T-helper 1 cell treated with Interleukin-12 subunit alpha and Interleukin-12 subunit beta and Interleukin-4 antibody, amounts not matched to agents 30 μg/mL and 1 μg/mL, for 36 hours (primary cell): ENCODE data around the gene WWC2.

Experiments
- H3K27ac Mint-ChIP-seq: one replicate; pipeline ENCODE4 v1.8.0; 2021; ENCODE audit warnings: mild to moderate bottlenecking, mixed read lengths
- H3K27me3 Mint-ChIP-seq: one replicate; pipeline ENCODE4 v1.8.0; 2021; ENCODE audit warnings: low read depth, mixed read lengths
- H3K36me3 Mint-ChIP-seq: one replicate; pipeline ENCODE4 v1.8.0; 2021; ENCODE audit warnings: low read depth, mixed read lengths
- H3K4me1 Mint-ChIP-seq: one replicate; pipeline ENCODE4 v1.8.0; 2021; ENCODE audit warnings: low read depth, mixed read lengths
- H3K4me3 Mint-ChIP-seq: one replicate; pipeline ENCODE4 v1.8.0; 2021; ENCODE audit warnings: mild to moderate bottlenecking, moderate library complexity, mixed read lengths
- H3K9me3 Mint-ChIP-seq: one replicate; pipeline ENCODE4 v1.8.0; 2021; ENCODE audit warnings: mixed read lengths

The WWC2 gene

GRCh38 chr4:183095199-183095512 is 3.9 kb upstream of the WWC2 start:
- H3K4me1 Mint-ChIP-seq, result no peaks in the 10 kb centered on the region
- H3K9me3 Mint-ChIP-seq, result no peaks in the 10 kb centered on the region
- H3K4me3 Mint-ChIP-seq, result no peak overlapping the region
- no peak overlapping the region for H3K27ac Mint-ChIP-seq
- H3K27me3 Mint-ChIP-seq, result peaks cover 45% of the 10 kb centered on the region
- H3K36me3 Mint-ChIP-seq, result no peaks in the 10 kb centered on the region

- no peak overlapping the region for H3K4me3 Mint-ChIP-seq
- H3K27me3 Mint-ChIP-seq, result peaks cover 55% of the 10 kb centered on the region
- no peaks in the 10 kb centered on the region for H3K9me3 Mint-ChIP-seq
- H3K27ac Mint-ChIP-seq, result no peak overlapping the region
- no peaks in the 10 kb centered on the region for H3K36me3 Mint-ChIP-seq
- H3K4me1 Mint-ChIP-seq, result no peaks in the 10 kb centered on the region
These were observed 2.6 kb upstream of the WWC2 start for GRCh38 chr4:183096276-183096965.

GRCh38 chr4:183097231-183098018 is 1.6 kb upstream of the WWC2 start:
- Mint-ChIP-seq H3K27ac (no peak overlapping the region), H3K27me3 (peaks cover 60% of the 10 kb centered on the region), H3K36me3 (no peaks in the 10 kb centered on the region), H3K4me1 (no peaks in the 10 kb centered on the region), H3K9me3 (no peaks in the 10 kb centered on the region), H3K4me3 (peak overlapping the region; percentile 21)

- H3K27me3 Mint-ChIP-seq, result peaks cover 65% of the 10 kb centered on the region
- H3K4me1 Mint-ChIP-seq, result no peaks in the 10 kb centered on the region
- H3K36me3 Mint-ChIP-seq, result no peaks in the 10 kb centered on the region
- peak overlapping the region; percentile 37 for H3K4me3 Mint-ChIP-seq
- H3K27ac Mint-ChIP-seq, result no peak overlapping the region
- H3K9me3 Mint-ChIP-seq, result no peaks in the 10 kb centered on the region
These were observed 886 bp upstream of the WWC2 start for GRCh38 chr4:183098019-183098722.

- Mint-ChIP-seq H3K36me3 (no peaks in the 10 kb centered on the region), H3K27me3 (peaks cover 64% of the 10 kb centered on the region), H3K9me3 (no peaks in the 10 kb centered on the region), H3K4me1 (no peaks in the 10 kb centered on the region), H3K27ac (no peak overlapping the region), H3K4me3 (no peak overlapping the region)
These were observed 660 bp downstream of the WWC2 start for GRCh38 chr4:183099537-183100297.

- Mint-ChIP-seq H3K9me3 (no peaks in the 10 kb centered on the region), H3K27ac (no peak overlapping the region), H3K4me1 (no peaks in the 10 kb centered on the region), H3K36me3 (no peaks in the 10 kb centered on the region), H3K27me3 (peaks cover 58% of the 10 kb centered on the region), H3K4me3 (no peak overlapping the region)
These were observed 1.2 kb downstream of the WWC2 start for GRCh38 chr4:183100298-183100599.

GRCh38 chr4:183100827-183101226 is 1.8 kb downstream of the WWC2 start:
- H3K4me3 Mint-ChIP-seq, result no peak overlapping the region
- no peak overlapping the region for H3K27ac Mint-ChIP-seq
- H3K4me1 Mint-ChIP-seq, result no peaks in the 10 kb centered on the region
- H3K9me3 Mint-ChIP-seq, result no peaks in the 10 kb centered on the region
- H3K27me3 Mint-ChIP-seq, result peaks cover 54% of the 10 kb centered on the region
- H3K36me3 Mint-ChIP-seq, result no peaks in the 10 kb centered on the region

GRCh38 chr4:183101956-183102480 is 3.0 kb downstream of the WWC2 start:
- H3K9me3 Mint-ChIP-seq, result no peaks in the 10 kb centered on the region
- H3K36me3 Mint-ChIP-seq, result no peaks in the 10 kb centered on the region
- peaks cover 42% of the 10 kb centered on the region for H3K27me3 Mint-ChIP-seq
- H3K4me1 Mint-ChIP-seq, result no peaks in the 10 kb centered on the region
- H3K27ac Mint-ChIP-seq, result no peak overlapping the region
- H3K4me3 Mint-ChIP-seq, result no peak overlapping the region

- no peaks in the 10 kb centered on the region for H3K9me3 Mint-ChIP-seq
- H3K36me3 Mint-ChIP-seq, result no peaks in the 10 kb centered on the region
- peaks cover 32% of the 10 kb centered on the region for H3K27me3 Mint-ChIP-seq
- H3K27ac Mint-ChIP-seq, result no peak overlapping the region
- H3K4me1 Mint-ChIP-seq, result no peaks in the 10 kb centered on the region
- H3K4me3 Mint-ChIP-seq, result no peak overlapping the region
These were observed 6.0 kb downstream of the WWC2 start for GRCh38 chr4:183105092-183105491.

- Mint-ChIP-seq H3K9me3 (no peaks in the 10 kb centered on the region), H3K4me1 (no peaks in the 10 kb centered on the region), H3K4me3 (no peak overlapping the region), H3K36me3 (no peaks in the 10 kb centered on the region), H3K27ac (no peak overlapping the region), H3K27me3 (peaks cover 14% of the 10 kb centered on the region)
These were observed 7.8 kb downstream of the WWC2 start for GRCh38 chr4:183106839-183107238.

GRCh38 chr4:183107891-183108459 is 8.9 kb downstream of the WWC2 start:
- Mint-ChIP-seq H3K27ac (no peak overlapping the region), H3K27me3 (peaks cover 4% of the 10 kb centered on the region), H3K36me3 (no peaks in the 10 kb centered on the region), H3K4me3 (no peak overlapping the region), H3K9me3 (no peaks in the 10 kb centered on the region), H3K4me1 (no peaks in the 10 kb centered on the region)

GRCh38 chr4:183110244-183110643 is 11.2 kb downstream of the WWC2 start:
- no peaks in the 10 kb centered on the region for H3K4me1 Mint-ChIP-seq
- H3K27me3 Mint-ChIP-seq, result no peaks in the 10 kb centered on the region
- H3K27ac Mint-ChIP-seq, result no peak overlapping the region
- no peaks in the 10 kb centered on the region for H3K36me3 Mint-ChIP-seq
- no peaks in the 10 kb centered on the region for H3K9me3 Mint-ChIP-seq
- no peak overlapping the region for H3K4me3 Mint-ChIP-seq

- no peak overlapping the region for H3K4me3 Mint-ChIP-seq
- no peak overlapping the region for H3K27ac Mint-ChIP-seq
- H3K27me3 Mint-ChIP-seq, result no peaks in the 10 kb centered on the region
- H3K9me3 Mint-ChIP-seq, result no peaks in the 10 kb centered on the region
- H3K4me1 Mint-ChIP-seq, result no peaks in the 10 kb centered on the region
- no peaks in the 10 kb centered on the region for H3K36me3 Mint-ChIP-seq
These were observed 12.4 kb downstream of the WWC2 start for GRCh38 chr4:183111452-183111885.

GRCh38 chr4:183118141-183118540 is 19.1 kb downstream of the WWC2 start:
- Mint-ChIP-seq H3K27ac (no peak overlapping the region), H3K9me3 (no peaks in the 10 kb centered on the region), H3K27me3 (no peaks in the 10 kb centered on the region), H3K36me3 (no peaks in the 10 kb centered on the region), H3K4me3 (no peak overlapping the region), H3K4me1 (no peaks in the 10 kb centered on the region)
